ENCODE data around the gene SLC7A14.

The SLC7A14 gene

DNA sequence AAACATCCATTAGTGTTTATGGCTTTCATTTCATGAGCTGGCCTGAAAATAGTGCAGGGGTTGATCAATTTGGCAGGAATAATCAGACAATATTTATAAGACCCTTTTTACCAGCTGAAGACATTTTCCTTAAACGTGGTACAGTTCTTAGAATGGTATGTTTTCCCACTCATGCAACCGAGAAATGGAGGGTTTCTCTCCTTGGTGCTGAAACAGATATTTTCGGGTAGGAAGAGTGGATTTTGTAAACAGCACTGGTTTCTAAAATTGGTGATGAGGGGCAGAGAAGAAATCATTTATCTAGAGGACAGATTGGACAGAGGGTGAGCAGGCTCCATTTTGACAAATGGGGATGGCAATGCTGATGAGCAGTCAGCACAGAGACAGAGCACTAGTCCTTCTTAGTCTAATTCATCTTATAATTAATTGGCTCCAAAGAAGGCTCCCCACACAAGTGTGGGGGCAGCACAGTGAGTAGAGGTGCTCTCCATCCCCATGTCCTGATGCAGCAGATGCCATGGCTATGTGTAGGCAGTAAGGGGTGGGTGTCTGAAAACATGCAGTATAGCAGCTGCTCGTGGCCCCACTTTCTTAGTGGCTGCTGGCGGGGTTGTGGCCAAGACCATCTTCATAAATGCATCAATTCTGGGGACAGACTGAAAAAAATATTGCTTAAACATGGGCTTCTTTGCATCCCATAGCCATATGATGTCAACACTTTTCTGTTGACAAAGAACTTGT is 18.1 kb upstream of the SLC7A14 start:
- no peak overlapping the region for H3K27ac ChIP-seq (ENCODE audit: low read depth, low read length)
- H3F3A ChIP-seq (ENCODE audit: insufficient read depth), result no peaks in the 10 kb centered on the region
- H3K36me3 ChIP-seq (ENCODE audit: low read length), result no peaks in the 10 kb centered on the region
- no peak overlapping the region for H3K9ac ChIP-seq (ENCODE audit: low read length)
- no peaks in the 10 kb centered on the region for H3K9me2 ChIP-seq (replicated peaks; ENCODE audit: insufficient read depth, low read length)
- no peak overlapping the region for H3K4me2 ChIP-seq (ENCODE audit: low read depth, low read length, poor library complexity, severe bottlenecking)
- H2AFZ ChIP-seq (ENCODE audit: low read depth, low read length, severe bottlenecking), result no peak overlapping the region
- H3K27me3 ChIP-seq (ENCODE audit: low read length), result no peaks in the 10 kb centered on the region
- no peaks in the 10 kb centered on the region for H3K79me2 ChIP-seq (ENCODE audit: insufficient read depth, low read length)
- no peaks in the 10 kb centered on the region for H4K20me1 ChIP-seq (ENCODE audit: low read depth, low read length)
- H3K9me3 ChIP-seq (ENCODE audit: insufficient read depth, low read length), result no peaks in the 10 kb centered on the region
- TF ChIP-seq, protein P1, sequence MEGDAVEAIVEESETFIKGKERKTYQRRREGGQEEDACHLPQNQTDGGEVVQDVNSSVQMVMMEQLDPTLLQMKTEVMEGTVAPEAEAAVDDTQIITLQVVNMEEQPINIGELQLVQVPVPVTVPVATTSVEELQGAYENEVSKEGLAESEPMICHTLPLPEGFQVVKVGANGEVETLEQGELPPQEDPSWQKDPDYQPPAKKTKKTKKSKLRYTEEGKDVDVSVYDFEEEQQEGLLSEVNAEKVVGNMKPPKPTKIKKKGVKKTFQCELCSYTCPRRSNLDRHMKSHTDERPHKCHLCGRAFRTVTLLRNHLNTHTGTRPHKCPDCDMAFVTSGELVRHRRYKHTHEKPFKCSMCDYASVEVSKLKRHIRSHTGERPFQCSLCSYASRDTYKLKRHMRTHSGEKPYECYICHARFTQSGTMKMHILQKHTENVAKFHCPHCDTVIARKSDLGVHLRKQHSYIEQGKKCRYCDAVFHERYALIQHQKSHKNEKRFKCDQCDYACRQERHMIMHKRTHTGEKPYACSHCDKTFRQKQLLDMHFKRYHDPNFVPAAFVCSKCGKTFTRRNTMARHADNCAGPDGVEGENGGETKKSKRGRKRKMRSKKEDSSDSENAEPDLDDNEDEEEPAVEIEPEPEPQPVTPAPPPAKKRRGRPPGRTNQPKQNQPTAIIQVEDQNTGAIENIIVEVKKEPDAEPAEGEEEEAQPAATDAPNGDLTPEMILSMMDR (IDR thresholded peaks at IDR 0.05; ENCODE audit: insufficient read depth, low read length, poor library complexity, severe bottlenecking), result no peak
- TF ChIP-seq EZH2phosphoT487 (conservative IDR thresholded peaks at IDR 0.05; ENCODE audit: low read length), result no peak
- no peak overlapping the region for H3K4me3 ChIP-seq (ENCODE audit: insufficient read depth, low read length, poor library complexity, severe bottlenecking)

DNA sequence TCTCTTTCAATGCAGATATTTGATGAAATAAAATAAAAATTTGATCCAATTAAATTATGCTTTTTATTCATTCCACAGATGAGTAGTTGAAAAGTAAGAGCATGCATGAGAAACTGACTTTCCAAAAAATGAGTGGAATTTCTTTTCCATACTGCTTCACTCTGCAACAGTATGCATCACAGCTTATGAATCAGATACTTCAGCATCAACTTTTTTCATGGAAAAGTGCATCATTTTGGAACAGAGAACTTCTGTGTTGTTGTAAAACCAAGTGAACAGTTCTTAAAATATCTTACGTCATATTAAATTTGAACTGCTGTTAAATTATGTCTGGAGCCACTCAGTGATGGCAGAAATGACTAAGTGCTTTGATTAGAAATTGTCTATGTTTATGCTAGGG is 16.7 kb upstream of the SLC7A14 start:
- Histone ChIP-seq H3F3A (ENCODE audit: insufficient read depth) (no peaks in the 10 kb centered on the region), H3K27me3 (ENCODE audit: low read length) (no peaks in the 10 kb centered on the region), H3K9me2 (replicated peaks; ENCODE audit: insufficient read depth, low read length) (no peaks in the 10 kb centered on the region), H3K4me3 (ENCODE audit: insufficient read depth, low read length, poor library complexity, severe bottlenecking) (no peak overlapping the region), H4K20me1 (ENCODE audit: low read depth, low read length) (no peaks in the 10 kb centered on the region), H2AFZ (ENCODE audit: low read depth, low read length, severe bottlenecking) (no peak overlapping the region), H3K79me2 (ENCODE audit: insufficient read depth, low read length) (no peaks in the 10 kb centered on the region), H3K36me3 (ENCODE audit: low read length) (no peaks in the 10 kb centered on the region), H3K4me2 (ENCODE audit: low read depth, low read length, poor library complexity, severe bottlenecking) (no peak overlapping the region), H3K27ac (ENCODE audit: low read depth, low read length) (no peak overlapping the region), H3K9ac (ENCODE audit: low read length) (no peak overlapping the region), H3K9me3 (ENCODE audit: insufficient read depth, low read length) (no peaks in the 10 kb centered on the region)
- TF ChIP-seq, protein P1 (IDR thresholded peaks at IDR 0.05; ENCODE audit: insufficient read depth, low read length, poor library complexity, severe bottlenecking), result no peak
- no peak for TF ChIP-seq EZH2phosphoT487 (conservative IDR thresholded peaks at IDR 0.05; ENCODE audit: low read length)

DNA sequence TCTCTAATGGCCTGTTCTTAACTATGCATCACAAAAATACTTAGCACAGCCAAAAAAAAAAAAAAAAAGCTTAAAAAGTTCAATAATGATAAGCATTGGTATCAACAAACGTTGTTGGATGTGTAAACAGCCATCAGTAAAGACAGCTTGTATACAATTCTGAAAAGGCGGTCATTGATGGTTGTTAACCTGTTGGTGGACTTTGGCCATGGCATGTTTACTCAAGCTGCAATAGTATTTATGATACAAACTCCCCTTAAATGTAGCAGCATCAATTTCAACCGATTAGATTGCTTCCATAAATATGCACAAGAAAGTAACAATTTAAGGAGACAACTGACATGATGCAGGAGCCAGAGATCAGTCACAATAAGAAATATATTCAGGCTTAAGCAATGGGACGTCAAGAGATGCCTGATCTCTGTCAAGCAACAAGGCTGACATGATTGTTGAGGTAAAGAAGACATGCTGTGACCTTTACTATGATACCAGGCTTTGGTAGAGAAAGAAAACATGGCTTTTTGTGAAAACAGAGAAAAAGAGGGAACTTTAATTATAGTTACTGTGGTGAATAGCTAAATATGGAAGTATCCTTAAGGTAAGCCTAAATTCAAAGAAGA is 14.2 kb upstream of the SLC7A14 start:
- Histone ChIP-seq H4K20me1 (ENCODE audit: low read depth, low read length) (no peaks in the 10 kb centered on the region), H3F3A (ENCODE audit: insufficient read depth) (no peaks in the 10 kb centered on the region), H3K4me3 (ENCODE audit: insufficient read depth, low read length, poor library complexity, severe bottlenecking) (no peak overlapping the region), H2AFZ (ENCODE audit: low read depth, low read length, severe bottlenecking) (no peak overlapping the region), H3K9me2 (replicated peaks; ENCODE audit: insufficient read depth, low read length) (no peaks in the 10 kb centered on the region), H3K9ac (ENCODE audit: low read length) (no peak overlapping the region), H3K9me3 (ENCODE audit: insufficient read depth, low read length) (no peaks in the 10 kb centered on the region), H3K79me2 (ENCODE audit: insufficient read depth, low read length) (no peaks in the 10 kb centered on the region), H3K27me3 (ENCODE audit: low read length) (no peaks in the 10 kb centered on the region), H3K4me2 (ENCODE audit: low read depth, low read length, poor library complexity, severe bottlenecking) (no peak overlapping the region), H3K27ac (ENCODE audit: low read depth, low read length) (no peak overlapping the region), H3K36me3 (ENCODE audit: low read length) (no peaks in the 10 kb centered on the region)
- TF ChIP-seq, protein P1 (IDR thresholded peaks at IDR 0.05; ENCODE audit: insufficient read depth, low read length, poor library complexity, severe bottlenecking), result no peak
- TF ChIP-seq EZH2phosphoT487 (conservative IDR thresholded peaks at IDR 0.05; ENCODE audit: low read length), result no peak
